ENCODE data around the gene CDC42SE2. TPM values are rescaled to one million over a fixed set of nuclear protein-coding genes. Genes with fewer than 3 reads are reported as not detected.

Gene CDC42SE2
- total RNA-seq, 1 experiment from 2014 or later = 22.5 TPM

- TF ChIP-seq FOXJ3 (CRISPR knock-in tag; IDR thresholded peaks at IDR 0.05; ENCODE audit: borderline replicate concordance) (no peak), ZNF416 (CRISPR knock-in tag; IDR thresholded peaks at IDR 0.05) (no peak), NR1H2 (CRISPR knock-in tag; IDR thresholded peaks at IDR 0.05) (no peak), E2F5 (CRISPR knock-in tag; IDR thresholded peaks at IDR 0.05) (no peak), JUN (CRISPR knock-in tag; IDR thresholded peaks at IDR 0.05) (no peak)
Observed at GRCh38 chr5:131406076-131406475, 142.2 kb downstream of the CDC42SE2 start (continued).

GRCh38 chr5:131406975-131407638, 143.3 kb downstream of the CDC42SE2 start:
- H3K36me3 Mint-ChIP-seq = peaks cover 54% of the 10 kb centered on the region
- H3K27me3 Mint-ChIP-seq (ENCODE audit: low read depth) = no peaks in the 10 kb centered on the region
- H3K27ac Mint-ChIP-seq = no peak overlapping the region; the same call in 1 of the 2 replicates
- H3K9me3 Mint-ChIP-seq = peaks cover 21% of the 10 kb centered on the region
- DNase-seq (ENCODE audit: low spot score) = no peak
- ATAC-seq = no peak
- no peak overlapping the region for H3K4me3 Mint-ChIP-seq
- ChIA-PET POLR2A (no interaction called here), CTCF (interaction anchor here (1.8 kb wide), 1 partner anchor 25 kb away, joined by 6 read pairs; no protein-coding TSS in a partner anchor)
- H3K4me1 Mint-ChIP-seq = no peaks in the 10 kb centered on the region
- TF ChIP-seq ZNF396 (CRISPR knock-in tag; IDR thresholded peaks at IDR 0.05; ENCODE audit: borderline replicate concordance) (no peak), TEAD1 (CRISPR knock-in tag; IDR thresholded peaks at IDR 0.05) (no peak), RELA (CRISPR knock-in tag; IDR thresholded peaks at IDR 0.05; ENCODE audit: borderline replicate concordance) (no peak), PREB (CRISPR knock-in tag; IDR thresholded peaks at IDR 0.05; ENCODE audit: borderline replicate concordance) (no peak)

GRCh38 chr5:131413605-131414559, 150.0 kb downstream of the CDC42SE2 start:
- no peak for DNase-seq (ENCODE audit: low spot score)
- Mint-ChIP-seq H3K27ac (no peak overlapping the region; the same call in 1 of the 2 replicates), H3K36me3 (peaks cover 31% of the 10 kb centered on the region), H3K27me3 (ENCODE audit: low read depth) (no peaks in the 10 kb centered on the region), H3K4me3 (no peak overlapping the region), H3K4me1 (peaks cover 2% of the 10 kb centered on the region), H3K9me3 (peaks cover 11% of the 10 kb centered on the region)
- ChIA-PET CTCF (interaction anchor here (1.0 to 1.2 kb wide), 1 partner anchor 9 kb away, joined by 3 read pairs; no protein-coding TSS in a partner anchor), POLR2A (no interaction called here)
- no peak for TF ChIP-seq NR1H2 (CRISPR knock-in tag; IDR thresholded peaks at IDR 0.05)
- TF ChIP-seq ZNF671 (CRISPR knock-in tag; IDR thresholded peaks at IDR 0.05) = no peak
- peak; percentile 92 for TF ChIP-seq HMGA2 (CRISPR knock-in tag; IDR thresholded peaks at IDR 0.05)
- ATAC-seq = no peak

GRCh38 chr5:131416729-131417128, 152.9 kb downstream of the CDC42SE2 start:
- no peak for ATAC-seq
- no peak for DNase-seq (ENCODE audit: low spot score)
- peaks cover 2% of the 10 kb centered on the region for H3K4me1 Mint-ChIP-seq
- ChIA-PET CTCF (interaction anchor here (1.0 kb wide), 1 partner anchor 35 kb away, joined by 3 read pairs; no protein-coding TSS in a partner anchor), POLR2A (no interaction called here)
- H3K27me3 Mint-ChIP-seq (ENCODE audit: low read depth) = no peaks in the 10 kb centered on the region
- H3K4me3 Mint-ChIP-seq = no peak overlapping the region
- no peaks in the 10 kb centered on the region for H3K9me3 Mint-ChIP-seq
- H3K36me3 Mint-ChIP-seq = peaks cover 15% of the 10 kb centered on the region
- H3K27ac Mint-ChIP-seq = no peak overlapping the region
- TF ChIP-seq NR2C2 (CRISPR knock-in tag; IDR thresholded peaks at IDR 0.05) = no peak
- TF ChIP-seq TP53 (CRISPR knock-in tag; IDR thresholded peaks at IDR 0.05) = no peak
- TF ChIP-seq ZNF219 (CRISPR knock-in tag; IDR thresholded peaks at IDR 0.05; ENCODE audit: borderline replicate concordance) = no peak
- TF ChIP-seq ZNF532 (CRISPR knock-in tag; IDR thresholded peaks at IDR 0.05; ENCODE audit: borderline replicate concordance) = no peak
- TF ChIP-seq CTCF (IDR thresholded peaks at IDR 0.05) = no peak
- no peak for TF ChIP-seq ESRRA (CRISPR knock-in tag; IDR thresholded peaks at IDR 0.05; ENCODE audit: borderline replicate concordance)
- no peak for TF ChIP-seq MXD4 (CRISPR knock-in tag; IDR thresholded peaks at IDR 0.05; ENCODE audit: borderline replicate concordance)
